K562 (cell line): ENCODE results near the gene DNAJB12. TPM values are rescaled to one million over a fixed set of nuclear protein-coding genes. Genes with fewer than 3 reads are reported as not detected.

Experiments
- ARNT ChIP-seq, 2 experiments: fragments of 450-650 bp; IDR thresholded peaks; 2 replicates each; pipeline ENCODE4 v1.6.1; 2016; ENCODE audit warnings: mild to moderate bottlenecking in 1 of 2
- CBX3 ChIP-seq, 2 experiments: IDR thresholded peaks; 1 replicate in 1 of 2; 2 replicates in 1 of 2; pipeline ENCODE4 v1.6.1; 2012; ENCODE audit warnings: inconsistent platforms in 2 of 2, low read length in 2 of 2, borderline replicate concordance in 1 of 2, control low read depth in 1 of 2
- ESRRA ChIP-seq: fragments of 450-650 bp; IDR thresholded peaks from 2 replicates; pipeline ENCODE4 v1.6.1; 2014; ENCODE audit warnings: low read depth, mild to moderate bottlenecking, moderate library complexity, borderline replicate concordance
- GATAD2B ChIP-seq: fragments of 450-650 bp; IDR thresholded peaks from 2 replicates; pipeline ENCODE4 v1.6.1; 2017; ENCODE audit warnings: mild to moderate bottlenecking, borderline replicate concordance
- KLF6 ChIP-seq: fragments of 250-450 bp; sonication (Bioruptor Pico); IDR thresholded peaks from 2 replicates; pipeline ENCODE4 v1.4.0; 2020; ENCODE audit warnings: mild to moderate bottlenecking, moderate library complexity, borderline replicate concordance
- NFATC3 ChIP-seq: fragments of 450-650 bp; IDR thresholded peaks from 2 replicates; pipeline ENCODE4 v1.6.1; 2017; ENCODE audit warnings: mild to moderate bottlenecking
- PML ChIP-seq: IDR thresholded peaks from 2 replicates; pipeline ENCODE4 v1.6.1; 2012; ENCODE audit warnings: low read length, inconsistent platforms
- SMAD1 ChIP-seq: fragments of 150-350 bp; IDR thresholded peaks from 2 replicates; pipeline ENCODE4 v1.6.1; 2014; ENCODE audit warnings: low read length, low read depth; ENCODE audit not compliant: partially characterized antibody
- ZNF184 ChIP-seq: sonication (generic); formaldehyde crosslinking; IDR thresholded peaks from 2 replicates; pipeline ENCODE4 v1.5.0; 2020; ENCODE audit warnings: missing genetic modification reagents
- polyA plus RNA-seq, 8 experiments: library from polyadenylated mRNA; depleted of rRNA in 4 of 8; stranded (reverse) in 5 of 8; unstranded in 3 of 8; fragments of >200 nt; fragmentation: Nextera tagmentation in 2 of 8; fragmentation: Illumina TruSeq in 1 of 8; extraction: Ambion mirVana in 2 of 8; extraction: Trizol in 1 of 8; gene quantifications; 2 replicates each; pipeline versions ENCODE4 v1.2.1 to v1.2.3, GENCODE V29; 2011 to 2014; ENCODE audit warnings: inconsistent platforms in 1 of 8, missing spikeins in 1 of 8
- total RNA-seq, 7 experiments: library from RNA; depleted of rRNA in 6 of 7; stranded (reverse); fragments of >200 nt in 6 of 7; fragmentation: Illumina TruSeq in 2 of 7; extraction: Trizol in 2 of 7; gene quantifications; 2 replicates each; pipeline versions ENCODE4 v1.2.1 to v1.2.3, GENCODE V29; 2011 to 2021; ENCODE audit warnings: low replicate concordance in 1 of 7
- TF ChIP-seq, protein P1 (sequence below), 2 experiments: fragments of 450-650 bp in 1 of 2; sonication (generic) in 1 of 2; formaldehyde crosslinking in 1 of 2; IDR thresholded peaks; 2 replicates each; pipeline versions ENCODE4 v1.7.1 to v1.9.0; 2016 to 2022; ENCODE audit warnings: inconsistent platforms in 1 of 2, mild to moderate bottlenecking in 1 of 2, missing genetic modification reagents in 1 of 2
- TF ChIP-seq, protein P2 (sequence below): fragments of 250-450 bp; sonication (Bioruptor Pico); IDR thresholded peaks from 2 replicates; pipeline ENCODE4 v1.4.0; 2020; ENCODE audit warnings: mild to moderate bottlenecking
- TF ChIP-seq, protein P3 (sequence below), 2 experiments: IDR thresholded peaks; 2 replicates each; pipeline ENCODE4 v1.6.1; 2011; ENCODE audit warnings: borderline replicate concordance in 1 of 2, control low read depth in 1 of 2, low read depth in 1 of 2, low read length in 1 of 2, mild to moderate bottlenecking in 1 of 2, mixed read lengths in 1 of 2, moderate library complexity in 1 of 2; ENCODE audit not compliant: insufficient read depth in 1 of 2, insufficient read length in 1 of 2, poor library complexity in 1 of 2, severe bottlenecking in 1 of 2; ENCODE audit errors: extremely low read depth in 1 of 2

The DNAJB12 gene
- total and polyA plus RNA-seq, 9 of the 15 experiments (the other 6 are each of a cell fraction or from before 2014, with no cell fraction given): 3.5 to 31.5 (median 20.3) TPM

DNA sequence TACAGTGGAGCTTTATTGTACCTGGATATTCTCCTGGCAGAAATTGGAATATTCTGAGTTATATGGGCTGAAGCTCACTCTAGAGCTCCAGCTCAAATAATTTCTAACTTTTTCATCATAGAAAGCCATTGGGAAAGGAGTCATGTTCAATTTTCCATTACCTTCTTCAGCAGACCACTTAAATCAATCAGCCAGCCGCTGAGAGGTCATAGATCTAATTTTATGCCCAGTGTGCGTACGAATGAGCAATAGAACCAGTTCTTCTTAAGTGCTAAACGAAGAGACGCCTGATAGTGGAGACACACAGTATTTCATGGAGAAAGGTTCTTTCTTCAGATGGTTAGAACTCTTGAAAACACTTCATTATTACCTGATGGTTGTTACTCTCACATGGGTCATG lies 35.0 kb upstream of the DNAJB12 start (continued):
- TF ChIP-seq, protein P1, sequence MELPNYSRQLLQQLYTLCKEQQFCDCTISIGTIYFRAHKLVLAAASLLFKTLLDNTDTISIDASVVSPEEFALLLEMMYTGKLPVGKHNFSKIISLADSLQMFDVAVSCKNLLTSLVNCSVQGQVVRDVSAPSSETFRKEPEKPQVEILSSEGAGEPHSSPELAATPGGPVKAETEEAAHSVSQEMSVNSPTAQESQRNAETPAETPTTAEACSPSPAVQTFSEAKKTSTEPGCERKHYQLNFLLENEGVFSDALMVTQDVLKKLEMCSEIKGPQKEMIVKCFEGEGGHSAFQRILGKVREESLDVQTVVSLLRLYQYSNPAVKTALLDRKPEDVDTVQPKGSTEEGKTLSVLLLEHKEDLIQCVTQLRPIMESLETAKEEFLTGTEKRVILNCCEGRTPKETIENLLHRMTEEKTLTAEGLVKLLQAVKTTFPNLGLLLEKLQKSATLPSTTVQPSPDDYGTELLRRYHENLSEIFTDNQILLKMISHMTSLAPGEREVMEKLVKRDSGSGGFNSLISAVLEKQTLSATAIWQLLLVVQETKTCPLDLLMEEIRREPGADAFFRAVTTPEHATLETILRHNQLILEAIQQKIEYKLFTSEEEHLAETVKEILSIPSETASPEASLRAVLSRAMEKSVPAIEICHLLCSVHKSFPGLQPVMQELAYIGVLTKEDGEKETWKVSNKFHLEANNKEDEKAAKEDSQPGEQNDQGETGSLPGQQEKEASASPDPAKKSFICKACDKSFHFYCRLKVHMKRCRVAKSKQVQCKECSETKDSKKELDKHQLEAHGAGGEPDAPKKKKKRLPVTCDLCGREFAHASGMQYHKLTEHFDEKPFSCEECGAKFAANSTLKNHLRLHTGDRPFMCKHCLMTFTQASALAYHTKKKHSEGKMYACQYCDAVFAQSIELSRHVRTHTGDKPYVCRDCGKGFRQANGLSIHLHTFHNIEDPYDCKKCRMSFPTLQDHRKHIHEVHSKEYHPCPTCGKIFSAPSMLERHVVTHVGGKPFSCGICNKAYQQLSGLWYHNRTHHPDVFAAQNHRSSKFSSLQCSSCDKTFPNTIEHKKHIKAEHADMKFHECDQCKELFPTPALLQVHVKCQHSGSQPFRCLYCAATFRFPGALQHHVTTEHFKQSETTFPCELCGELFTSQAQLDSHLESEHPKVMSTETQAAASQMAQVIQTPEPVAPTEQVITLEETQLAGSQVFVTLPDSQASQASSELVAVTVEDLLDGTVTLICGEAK (IDR thresholded peaks at IDR 0.05): no peak
- TF ChIP-seq, protein P1 (CRISPR knock-in tag; IDR thresholded peaks at IDR 0.05): no peak
- TF ChIP-seq, protein P2, sequence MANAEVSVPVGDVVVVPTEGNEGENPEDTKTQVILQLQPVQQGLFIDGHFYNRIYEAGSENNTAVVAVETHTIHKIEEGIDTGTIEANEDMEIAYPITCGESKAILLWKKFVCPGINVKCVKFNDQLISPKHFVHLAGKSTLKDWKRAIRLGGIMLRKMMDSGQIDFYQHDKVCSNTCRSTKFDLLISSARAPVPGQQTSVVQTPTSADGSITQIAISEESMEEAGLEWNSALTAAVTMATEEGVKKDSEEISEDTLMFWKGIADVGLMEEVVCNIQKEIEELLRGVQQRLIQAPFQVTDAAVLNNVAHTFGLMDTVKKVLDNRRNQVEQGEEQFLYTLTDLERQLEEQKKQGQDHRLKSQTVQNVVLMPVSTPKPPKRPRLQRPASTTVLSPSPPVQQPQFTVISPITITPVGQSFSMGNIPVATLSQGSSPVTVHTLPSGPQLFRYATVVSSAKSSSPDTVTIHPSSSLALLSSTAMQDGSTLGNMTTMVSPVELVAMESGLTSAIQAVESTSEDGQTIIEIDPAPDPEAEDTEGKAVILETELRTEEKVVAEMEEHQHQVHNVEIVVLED (CRISPR knock-in tag): no peak
- no peak for TF ChIP-seq PML
- TF ChIP-seq KLF6 (CRISPR knock-in tag): no peak
- no peak for TF ChIP-seq SMAD1
- no peak for TF ChIP-seq ARNT (IDR thresholded peaks at IDR 0.05)
- TF ChIP-seq GATAD2B: no peak
- no peak for TF ChIP-seq CBX3 (IDR thresholded peaks at IDR 0.05; ENCODE audit: borderline replicate concordance in 1 of 2, low read length in 2 of 2)
- no peak for TF ChIP-seq NFATC3
- TF ChIP-seq ESRRA: no peak
- no peak for TF ChIP-seq ZNF184 (CRISPR knock-in tag)
- TF ChIP-seq, protein P3, sequence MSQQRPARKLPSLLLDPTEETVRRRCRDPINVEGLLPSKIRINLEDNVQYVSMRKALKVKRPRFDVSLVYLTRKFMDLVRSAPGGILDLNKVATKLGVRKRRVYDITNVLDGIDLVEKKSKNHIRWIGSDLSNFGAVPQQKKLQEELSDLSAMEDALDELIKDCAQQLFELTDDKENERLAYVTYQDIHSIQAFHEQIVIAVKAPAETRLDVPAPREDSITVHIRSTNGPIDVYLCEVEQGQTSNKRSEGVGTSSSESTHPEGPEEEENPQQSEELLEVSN (IDR thresholded peaks at IDR 0.05; ENCODE audit: borderline replicate concordance in 1 of 2, extremely low read depth in 1 of 2, insufficient read depth in 1 of 2, insufficient read length in 1 of 2, low read depth in 1 of 2, low read length in 1 of 2, poor library complexity in 1 of 2, severe bottlenecking in 1 of 2): no peak
